ENCODE data around the gene ZNF215. TPM values are rescaled to one million over a fixed set of nuclear protein-coding genes. Genes with fewer than 3 reads are reported as not detected.

ZNF215 gene
- total and polyA plus RNA-seq, 2 experiments from 2014 or later: 0.86 to 1.6 TPM

DNA sequence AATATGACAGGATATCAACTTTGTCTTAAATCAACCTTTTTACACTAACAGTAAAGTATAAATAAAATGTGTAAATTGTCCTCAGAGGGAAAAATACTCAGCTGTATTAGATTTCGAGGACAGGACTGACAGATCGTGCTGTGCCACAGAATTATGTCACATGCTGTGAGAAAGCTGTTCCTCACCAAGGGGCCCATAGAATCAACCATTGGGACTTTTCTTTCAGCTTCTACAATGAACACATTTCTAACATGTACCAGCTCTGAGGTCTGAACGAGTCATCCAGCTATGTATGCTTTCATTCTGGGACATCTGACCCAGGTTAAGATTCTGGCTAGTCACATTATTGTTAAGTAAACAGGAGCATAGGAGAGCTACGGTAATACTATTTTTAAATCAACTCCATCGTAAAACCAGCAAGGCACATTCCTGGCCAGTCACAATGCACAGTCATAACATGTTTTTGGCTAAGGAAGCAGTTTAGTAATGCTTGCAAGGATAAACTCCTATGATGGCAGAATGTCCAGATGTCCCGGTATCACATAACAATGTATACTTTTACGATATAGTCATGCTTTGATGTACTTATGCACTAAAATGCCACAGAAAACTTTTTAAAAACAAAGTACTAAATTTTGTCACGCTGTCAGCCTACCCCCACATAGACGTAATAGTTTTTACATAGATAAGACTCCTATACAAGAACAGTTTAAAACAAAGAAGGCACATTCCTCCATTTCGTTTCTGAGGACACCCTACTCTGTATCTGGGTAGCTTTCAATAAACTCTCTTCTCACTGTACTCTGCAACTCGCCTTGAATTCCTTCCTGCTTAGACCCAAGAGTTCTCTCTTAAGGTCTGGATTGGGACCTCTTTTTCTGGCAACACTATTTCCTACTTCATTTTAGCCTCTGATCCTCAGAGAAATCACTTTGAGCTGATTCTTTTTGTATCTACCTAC, 66.5 kb downstream of the ZNF215 start:
- no peaks in the 10 kb centered on the region for H3K4me1 ChIP-seq (ENCODE audit: low read depth)
- TF ChIP-seq CTCF (IDR thresholded peaks at IDR 0.05; ENCODE audit: low read depth, low read length): no peak
- no peak overlapping the region for H3K27ac ChIP-seq
- no peaks in the 10 kb centered on the region for H3K27me3 ChIP-seq
- no peaks in the 10 kb centered on the region for H3K9me3 ChIP-seq (ENCODE audit: low read depth)
- no peaks in the 10 kb centered on the region for H3K36me3 ChIP-seq
- peak in 1 of 2 donors; percentile 68 for DNase-seq (ENCODE audit: low read depth in 1 of 2, low spot score in 1 of 2)
- H3K4me3 ChIP-seq: no peak overlapping the region

GRCh38 chr11:6995703-6996102, 69.5 kb downstream of the ZNF215 start:
- H3K27me3 ChIP-seq: no peaks in the 10 kb centered on the region
- H3K36me3 ChIP-seq: no peaks in the 10 kb centered on the region
- H3K4me1 ChIP-seq (ENCODE audit: low read depth): no peaks in the 10 kb centered on the region
- no peak overlapping the region for H3K27ac ChIP-seq
- DNase-seq (ENCODE audit: low read depth in 1 of 2, low spot score in 1 of 2): no peak
- no peak for TF ChIP-seq CTCF (IDR thresholded peaks at IDR 0.05; ENCODE audit: low read depth, low read length)
- H3K9me3 ChIP-seq (ENCODE audit: low read depth): no peaks in the 10 kb centered on the region
- H3K4me3 ChIP-seq: no peak overlapping the region

DNA sequence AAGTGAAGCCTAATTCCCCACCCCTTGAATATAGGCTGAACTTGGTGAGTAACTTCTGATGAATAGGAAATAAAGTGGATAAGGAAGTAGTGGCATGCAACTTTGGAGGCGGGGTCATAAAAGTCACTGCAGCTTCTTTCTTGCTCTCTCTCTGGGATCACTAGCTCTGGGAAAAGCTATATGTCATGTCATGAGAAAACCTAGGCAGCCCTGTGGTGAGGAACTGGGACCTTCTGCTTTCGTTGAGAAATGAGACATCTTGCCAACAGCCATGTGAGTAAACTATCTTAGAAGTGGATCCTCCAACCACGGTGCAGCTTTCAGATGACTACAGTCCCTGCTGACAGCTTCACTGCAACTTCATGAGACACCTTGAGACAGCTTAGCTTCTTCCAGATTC, 78.3 kb downstream of the ZNF215 start:
- Histone ChIP-seq H3K4me3 (no peak overlapping the region), H3K27ac (no peak overlapping the region), H3K36me3 (no peaks in the 10 kb centered on the region), H3K27me3 (no peaks in the 10 kb centered on the region), H3K4me1 (ENCODE audit: low read depth) (no peaks in the 10 kb centered on the region), H3K9me3 (ENCODE audit: low read depth) (no peaks in the 10 kb centered on the region)
- no peak for TF ChIP-seq CTCF (IDR thresholded peaks at IDR 0.05; ENCODE audit: low read depth, low read length)
- DNase-seq (ENCODE audit: low read depth in 1 of 2, low spot score in 1 of 2): peak in 1 of 2 donors; percentile 36

Other genes with a start within 250 kb of the ZNF215 start
- 52.1 and 100 TPM in 2 replicates for gene MRPL17, start 243.1 kb upstream of the ZNF215 start, total RNA-seq
- gene MRPL17, start 243.1 kb upstream of the ZNF215 start, polyA plus RNA-seq: 62.1 and 108 TPM in 2 replicates
- gene OR2AG2, start 154.4 kb upstream of the ZNF215 start, total RNA-seq: 0.12 TPM in 1 of 2 replicates, not detected in the other
- 0.16 and 0.28 TPM in 2 replicates for gene OR2AG2, start 154.4 kb upstream of the ZNF215 start, polyA plus RNA-seq
- not detected in 2 replicates for gene OR2AG1, start 143.4 kb upstream of the ZNF215 start, total RNA-seq
- 0.04 and 0.09 TPM in 2 replicates for gene OR2AG1, start 143.4 kb upstream of the ZNF215 start, polyA plus RNA-seq
- 0.11 and 0.12 TPM in 2 replicates for gene OR6A2, start 126.7 kb upstream of the ZNF215 start, total RNA-seq
- 0.07 TPM in 1 of 2 replicates, not detected in the other for gene OR6A2, start 126.7 kb upstream of the ZNF215 start, polyA plus RNA-seq
- gene OR10A5, start 80.7 kb upstream of the ZNF215 start, total RNA-seq: not detected in 2 replicates
- 1.00 TPM in 1 of 2 replicates, not detected in the other for gene OR10A5, start 80.7 kb upstream of the ZNF215 start, polyA plus RNA-seq
- gene OR10A2, start 63.4 kb upstream of the ZNF215 start, total RNA-seq: not detected in 2 replicates
- gene OR10A2, start 63.4 kb upstream of the ZNF215 start, polyA plus RNA-seq: 0.26 TPM in 1 of 2 replicates, not detected in the other
- not detected in 2 replicates for gene OR10A4, start 49.8 kb upstream of the ZNF215 start, total RNA-seq
- gene OR10A4, start 49.8 kb upstream of the ZNF215 start, polyA plus RNA-seq: not detected in 2 replicates
- not detected in 2 replicates for gene OR2D2, start 33.9 kb upstream of the ZNF215 start, total RNA-seq
- not detected in 2 replicates for gene OR2D2, start 33.9 kb upstream of the ZNF215 start, polyA plus RNA-seq
- gene OR2D3, start 5.4 kb upstream of the ZNF215 start, total RNA-seq: not detected in 2 replicates
- gene OR2D3, start 5.4 kb upstream of the ZNF215 start, polyA plus RNA-seq: 0.51 TPM in 1 of 2 replicates, not detected in the other
- gene ZNF214, start 93.9 kb downstream of the ZNF215 start, total RNA-seq: 6.1 and 7.9 TPM in 2 replicates
- gene ZNF214, start 93.9 kb downstream of the ZNF215 start, polyA plus RNA-seq: 4.4 and 4.5 TPM in 2 replicates
- gene NLRP14, start 94.1 kb downstream of the ZNF215 start, total RNA-seq: 0.60 and 0.92 TPM in 2 replicates
- 1.0 and 1.4 TPM in 2 replicates for gene NLRP14, start 94.1 kb downstream of the ZNF215 start, polyA plus RNA-seq
- gene RBMXL2, start 162.6 kb downstream of the ZNF215 start, total RNA-seq: 0.25 and 0.54 TPM in 2 replicates
- gene RBMXL2, start 162.6 kb downstream of the ZNF215 start, polyA plus RNA-seq: 0.07 and 0.36 TPM in 2 replicates

Measured in cardiac muscle cell (in vitro differentiated cells and primary cell).